GM15510 (cell line): ENCODE results near the gene GATA2.

Experiments
- POLR2A ChIP-seq: IDR thresholded peaks from 3 replicates; pipeline ENCODE4 v1.6.1; 2011; ENCODE audit warnings: borderline replicate concordance; ENCODE audit not compliant: insufficient read length; ENCODE audit errors: extremely low read depth

Gene GATA2

DNA sequence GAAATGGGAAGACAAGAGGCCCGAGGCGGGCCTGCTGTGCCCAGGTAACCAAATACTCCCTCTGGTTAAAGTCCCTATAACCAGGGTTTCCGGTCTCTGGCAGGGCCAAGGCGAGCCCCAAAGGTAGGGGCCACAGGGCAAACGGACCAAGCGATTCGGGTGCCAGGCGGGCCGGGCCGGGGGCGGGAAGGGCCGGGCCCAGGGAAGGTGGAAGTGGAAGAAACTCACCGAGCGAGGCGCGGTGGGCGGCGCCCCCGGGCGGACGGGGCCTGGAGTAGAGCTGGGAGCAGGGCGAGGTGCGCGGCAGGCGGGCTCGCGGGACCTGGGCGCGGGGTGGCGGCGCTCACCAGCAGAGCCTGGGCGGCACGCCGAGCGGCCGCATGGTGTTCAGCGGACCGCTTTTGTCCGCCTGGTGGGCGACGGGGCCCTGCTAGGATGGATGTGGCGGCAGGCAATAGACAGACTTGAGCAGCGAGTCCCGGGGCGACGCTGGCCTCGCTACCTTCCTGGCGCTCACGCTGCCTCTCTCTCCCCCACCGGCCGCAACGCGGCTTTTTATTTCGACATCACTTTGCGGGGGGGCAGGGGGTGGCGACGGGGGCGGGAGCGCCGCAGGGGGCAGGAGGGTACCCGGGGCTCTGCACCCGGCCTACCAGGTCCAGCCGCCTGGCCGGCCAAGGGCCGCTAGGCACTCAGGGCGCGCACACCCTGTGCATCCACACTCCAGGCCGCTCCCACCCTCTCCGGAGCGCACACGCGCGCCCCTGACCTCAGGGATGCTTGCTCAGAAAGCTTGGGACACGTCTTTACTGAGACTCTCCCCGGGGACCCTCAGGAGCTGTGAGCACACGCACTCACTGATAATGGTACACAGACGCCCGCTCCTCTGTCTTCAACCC lies at the start of gene GATA2:
TSS of gene GATA2 (minus strand) at position 531 of the 899 bp plus-strand sequence. CDS start 6,170 bp downstream, outside the sequence.
- no peak for TF ChIP-seq POLR2A

DNA sequence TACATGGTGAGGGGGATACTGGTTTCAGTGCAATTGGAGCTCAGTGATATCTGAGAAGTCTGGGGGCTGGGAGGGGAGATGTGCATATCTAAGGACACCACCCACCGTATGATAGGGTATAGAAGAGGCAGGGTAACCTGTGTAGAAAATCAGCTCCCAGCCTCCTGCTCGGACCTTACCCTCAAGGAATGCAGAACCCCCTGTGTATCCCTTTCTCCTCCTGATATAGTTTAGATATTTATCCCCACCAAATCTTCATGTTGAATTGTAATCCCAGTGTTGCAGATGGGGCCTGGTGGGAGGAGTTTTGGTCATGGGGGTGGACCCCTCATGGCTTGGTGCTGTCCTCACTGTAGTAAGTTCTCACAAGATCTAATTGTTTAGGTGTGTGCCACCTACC lies 48.2 kb upstream of the GATA2 start:
- no peak for TF ChIP-seq POLR2A

DNA sequence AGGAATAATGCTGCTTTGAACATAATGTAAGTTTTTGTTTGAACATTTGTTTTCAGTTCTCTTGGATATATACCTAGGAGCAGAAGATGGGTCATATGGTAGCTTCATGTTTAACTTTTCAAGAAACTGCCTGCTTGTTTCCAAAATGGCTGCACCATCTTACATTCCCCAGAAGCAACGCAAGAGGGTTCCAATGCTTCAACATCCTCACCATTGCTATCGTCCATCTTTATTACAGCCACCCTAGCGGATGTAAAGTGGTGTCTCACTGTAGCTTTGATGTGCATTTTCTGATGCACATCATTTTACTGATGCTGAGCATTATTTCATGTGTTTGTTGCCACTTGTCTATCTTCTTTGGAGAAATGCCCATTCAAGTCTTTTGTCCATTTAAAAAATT lies 46.4 kb upstream of the GATA2 start:
- no peak for TF ChIP-seq POLR2A

DNA sequence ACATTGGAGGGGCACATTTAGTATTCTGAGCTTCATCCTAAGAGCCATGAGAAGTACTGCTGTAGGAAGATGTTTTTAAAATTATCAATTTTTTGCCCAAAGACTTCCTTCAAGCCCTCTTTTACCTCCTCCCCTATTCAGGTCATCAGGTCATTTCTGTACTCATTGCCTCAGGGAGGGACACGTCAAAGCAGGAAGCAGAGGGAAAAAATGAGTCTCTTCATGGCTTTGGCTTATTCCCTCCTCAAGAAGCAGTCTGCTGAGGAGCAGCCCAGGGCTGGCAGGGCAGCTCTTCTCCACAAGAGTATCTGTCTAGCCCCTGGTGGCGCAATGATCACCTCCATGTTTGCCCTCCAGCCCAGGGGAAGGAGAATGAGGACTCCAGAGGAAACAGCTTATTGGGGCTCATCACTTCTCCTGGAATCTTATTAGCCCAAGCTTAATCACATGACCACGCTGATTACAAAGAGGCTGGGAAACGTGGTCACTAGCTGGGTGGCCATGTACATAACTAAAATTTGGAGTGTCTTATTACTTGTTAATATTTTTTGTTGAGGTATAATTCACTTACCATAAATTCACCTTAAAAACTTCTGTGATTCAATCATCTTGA lies 44.2 kb upstream of the GATA2 start:
- no peak for TF ChIP-seq POLR2A

DNA sequence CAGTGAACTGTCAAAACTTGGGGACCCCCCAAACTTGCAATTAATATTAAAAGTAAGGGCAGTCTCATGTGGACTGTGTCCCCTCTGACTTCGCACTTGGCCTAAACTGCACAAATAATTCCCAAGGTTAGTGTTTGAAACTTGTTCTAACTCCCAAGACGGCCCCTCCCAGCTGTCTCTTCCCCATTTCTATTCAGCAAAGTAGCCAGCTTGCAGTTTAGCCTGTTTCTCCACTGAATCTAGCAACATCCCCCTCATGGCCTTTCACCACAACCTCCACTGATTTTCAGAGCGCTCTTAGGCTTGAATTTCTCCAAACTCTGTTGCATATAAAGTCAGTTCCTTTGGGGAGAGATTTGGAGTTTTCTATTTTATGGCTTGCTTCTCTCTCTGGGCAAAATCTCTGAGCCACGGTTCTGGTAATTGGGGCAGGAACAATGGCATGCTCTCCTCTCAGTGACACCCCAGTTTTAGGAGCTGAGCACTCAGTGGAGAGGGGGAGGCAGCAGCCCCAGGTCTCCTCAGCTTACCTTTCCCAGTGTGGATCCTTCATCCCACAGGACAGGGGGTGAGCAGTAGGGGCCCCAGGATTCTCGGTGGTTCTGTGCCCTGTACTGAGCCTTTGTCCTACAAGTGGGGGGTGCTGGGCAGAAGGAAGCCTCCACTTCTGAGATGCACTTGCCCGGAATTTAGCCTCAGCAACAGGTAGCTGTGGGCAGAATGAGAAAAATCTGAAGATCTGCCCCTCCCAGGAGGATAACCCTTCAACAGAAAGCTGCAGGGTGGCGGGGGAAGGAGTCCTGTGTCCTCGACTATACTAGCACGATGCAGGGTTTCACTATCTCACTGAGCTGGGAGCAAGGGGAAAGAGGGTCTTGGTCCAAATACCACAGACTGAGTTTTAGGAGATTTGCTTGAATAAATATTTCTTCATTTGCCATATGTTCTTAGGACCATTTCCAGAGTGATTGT lies 39.3 kb upstream of the GATA2 start:
- no peak for TF ChIP-seq POLR2A

DNA sequence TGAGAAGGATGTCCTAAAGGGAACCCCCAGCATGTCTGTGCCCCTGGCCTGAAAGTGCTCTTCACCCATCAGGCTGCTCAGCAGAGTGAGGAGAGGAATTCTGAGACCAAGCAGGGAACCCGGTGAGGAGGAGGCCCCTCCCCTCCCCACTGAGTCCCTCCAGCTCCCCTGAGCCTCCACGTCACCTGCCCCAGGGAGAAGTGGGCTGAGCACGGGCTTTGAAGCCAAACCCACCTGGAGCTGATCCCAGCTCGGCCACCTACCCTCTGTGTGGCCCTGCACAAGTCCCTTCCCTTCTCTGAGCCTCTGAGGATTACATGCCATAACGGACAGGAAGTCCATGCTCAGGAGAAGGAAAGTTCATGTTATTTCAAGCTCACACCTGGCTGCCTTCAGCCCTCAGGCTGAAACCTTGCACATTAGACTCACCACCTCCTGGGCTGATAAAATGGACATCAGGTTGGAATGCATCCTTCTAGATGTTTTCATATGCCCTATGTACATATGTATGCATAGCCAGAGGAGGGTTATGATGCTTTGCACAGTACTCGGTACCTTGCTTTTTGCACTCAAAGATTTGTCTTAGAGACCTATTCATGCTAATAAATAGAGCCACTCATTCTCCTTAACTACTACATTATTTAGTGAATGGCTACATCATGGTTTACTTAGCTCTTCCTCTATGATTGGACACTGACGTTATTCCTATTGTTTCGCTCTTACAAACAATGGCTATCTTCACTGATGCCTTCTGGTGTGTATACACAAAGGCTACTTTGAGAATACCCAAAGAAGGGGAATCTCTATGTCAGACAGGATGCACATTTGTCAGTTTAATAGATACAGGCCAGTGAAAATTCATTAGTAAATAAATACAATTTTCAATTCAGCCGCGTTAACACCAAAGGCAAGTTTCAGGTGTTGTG lies 31.6 kb upstream of the GATA2 start:
- TF ChIP-seq POLR2A = no peak

- no peak for TF ChIP-seq POLR2A
These were observed 30.6 kb upstream of the GATA2 start for GRCh38 chr3:128523591-128523990.

- no peak for TF ChIP-seq POLR2A
These were observed 28.7 kb upstream of the GATA2 start for GRCh38 chr3:128521715-128522114.

GRCh38 chr3:128518587-128519490 lies 25.8 kb upstream of the GATA2 start:
- TF ChIP-seq POLR2A = no peak

DNA sequence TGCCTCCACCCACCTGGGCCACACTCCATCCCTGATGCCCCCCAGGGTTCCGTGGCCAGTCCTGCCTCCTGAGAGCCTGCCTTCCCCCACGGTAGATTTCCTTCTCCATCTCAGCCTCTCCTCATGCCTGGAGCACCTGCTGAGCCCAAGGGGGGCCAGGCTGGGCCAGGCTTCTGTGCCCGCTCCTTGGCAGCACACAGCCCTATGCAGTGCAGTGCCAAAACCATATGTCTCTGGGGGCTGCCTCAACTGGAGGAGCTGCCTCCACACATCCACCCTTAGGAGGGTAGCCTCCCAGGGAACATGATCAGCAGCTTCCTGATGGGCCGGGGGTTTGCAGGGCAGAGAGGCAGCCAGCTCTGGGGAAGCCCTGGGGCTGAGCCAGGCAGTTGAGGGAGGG lies 24.6 kb upstream of the GATA2 start:
- no peak for TF ChIP-seq POLR2A

DNA sequence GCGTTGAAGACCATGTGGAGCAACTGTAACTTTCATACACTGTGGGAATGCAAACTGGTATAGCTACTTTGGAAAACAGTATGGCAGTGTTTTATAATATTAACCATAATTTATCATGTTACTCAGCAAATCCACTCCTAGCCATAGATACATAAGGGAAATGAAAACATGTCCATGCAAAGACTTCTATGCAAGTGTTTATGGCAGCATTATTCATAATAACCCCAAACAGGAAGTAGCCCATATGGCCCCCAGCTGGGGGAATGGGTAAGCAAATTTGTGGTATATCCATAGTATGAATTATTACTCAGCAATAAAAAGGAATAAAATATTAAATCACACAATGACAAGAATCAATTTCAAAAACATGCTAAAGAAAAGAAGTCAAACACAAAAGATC lies 23.0 kb upstream of the GATA2 start:
- no peak for TF ChIP-seq POLR2A

GRCh38 chr3:128508852-128509251 lies 15.9 kb upstream of the GATA2 start:
- TF ChIP-seq POLR2A = no peak

- TF ChIP-seq POLR2A = no peak
These were observed 13.8 kb upstream of the GATA2 start for GRCh38 chr3:128506754-128507153.
